SU-DHL-6 (cell line): Measurements from ENCODE around the gene FOXJ2.

Experiments
- CTCF ChIP-seq: fragments of 200-600 bp; sonication (generic); IDR thresholded peaks from one replicate; pipeline ENCODE4 v1.5.1; 2017; ENCODE audit warnings: antibody characterized with exemption, mild to moderate bottlenecking, low read length, moderate library complexity; ENCODE audit not compliant: insufficient read depth, poor library complexity, severe bottlenecking
- EZH2phosphoT487 ChIP-seq: fragments of 200-600 bp; sonication (generic), shearing (Covaris generic); conservative IDR thresholded peaks from 2 replicates; pipeline ENCODE4 v1.6.1; 2018; ENCODE audit warnings: mild to moderate bottlenecking, antibody characterized with exemption, low read length, moderate library complexity, mixed read lengths

DNA sequence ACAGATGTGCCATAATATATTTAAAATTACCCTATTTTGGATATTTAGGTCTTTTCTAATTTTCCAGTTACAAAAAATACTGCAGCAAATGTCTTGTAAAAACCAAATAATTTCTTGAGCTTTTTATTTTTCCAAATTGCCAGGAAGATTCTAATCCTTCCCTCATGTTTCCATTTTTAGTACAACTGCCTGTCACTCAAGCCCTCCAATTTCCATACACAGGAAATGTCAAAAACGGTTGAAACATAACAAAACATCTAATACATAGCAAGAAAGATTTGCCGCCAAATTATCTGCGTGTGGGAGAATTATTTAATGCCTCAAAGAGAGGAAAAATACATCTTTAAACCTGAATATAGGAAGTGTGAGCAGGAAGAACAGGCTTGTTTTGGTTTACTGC lies 2.3 kb upstream of the FOXJ2 start:
- TF ChIP-seq CTCF (no peak), EZH2phosphoT487 (no peak)
